NCI-H1417 (cell line): ENCODE results near the gene ADGRB3.
"Not testable (repeated sequence)": the region's sequence is repeated elsewhere in the genome, so short reads cannot be mapped to it uniquely, and the experiment has no call there.

Experiments used
- DNase-seq, 3 experiments: peaks; one replicate each; lab custom pipeline; 2025; lab: John Stamatoyannopoulos, UW

ADGRB3 gene

GRCh38 chr6:68649669-68650068 lies 14.6 kb downstream of the ADGRB3 start:
- DNase-seq, result peak in 1 of 3 experiments; percentile 7

- no peak for DNase-seq
Measured at GRCh38 chr6:68650142-68650541, 15.1 kb downstream of the ADGRB3 start.

GRCh38 chr6:68651011-68651985 lies 16.2 kb downstream of the ADGRB3 start:
- DNase-seq, result peak in 2 of 3 experiments; percentile 41 to 70

- peak in 1 of 3 experiments; percentile 25 for DNase-seq
Measured at GRCh38 chr6:68652117-68652536, 17.0 kb downstream of the ADGRB3 start.

- DNase-seq, result no peak
Measured at GRCh38 chr6:68653074-68653705, 18.1 kb downstream of the ADGRB3 start.

- DNase-seq, result no peak
Measured at GRCh38 chr6:68653706-68654089, 18.6 kb downstream of the ADGRB3 start.

GRCh38 chr6:68654134-68654533 lies 19.1 kb downstream of the ADGRB3 start:
- DNase-seq, result peak in 1 of 3 experiments; percentile 23

GRCh38 chr6:68655028-68655427 lies 19.9 kb downstream of the ADGRB3 start:
- no peak for DNase-seq

- no peak for DNase-seq
Measured at GRCh38 chr6:68657374-68658139, 22.5 kb downstream of the ADGRB3 start.

- no peak for DNase-seq
Measured at GRCh38 chr6:68658338-68658737, 23.3 kb downstream of the ADGRB3 start.

- no peak for DNase-seq
Measured at GRCh38 chr6:68673255-68673654, 38.2 kb downstream of the ADGRB3 start.

GRCh38 chr6:68675548-68675947 lies 40.5 kb downstream of the ADGRB3 start:
- DNase-seq, result no peak

- not testable (repeated sequence) for DNase-seq
Measured at GRCh38 chr6:68676094-68676493, 41.0 kb downstream of the ADGRB3 start.

GRCh38 chr6:68677058-68677457 lies 42.0 kb downstream of the ADGRB3 start:
- DNase-seq, result no peak

- no peak for DNase-seq
Measured at GRCh38 chr6:68679399-68679798, 44.3 kb downstream of the ADGRB3 start.

- DNase-seq, result no peak
Measured at GRCh38 chr6:68680264-68680663, 45.2 kb downstream of the ADGRB3 start.

GRCh38 chr6:68689910-68690309 lies 54.8 kb downstream of the ADGRB3 start:
- DNase-seq, result peak in 1 of 3 experiments; percentile 83

GRCh38 chr6:68691120-68691519 lies 56.0 kb downstream of the ADGRB3 start:
- DNase-seq, result no peak

GRCh38 chr6:68693271-68693670 lies 58.2 kb downstream of the ADGRB3 start:
- no peak for DNase-seq

GRCh38 chr6:68695403-68695802 lies 60.3 kb downstream of the ADGRB3 start:
- DNase-seq, result no peak

GRCh38 chr6:68695838-68696237 lies 60.8 kb downstream of the ADGRB3 start:
- no peak for DNase-seq

GRCh38 chr6:68697394-68697793 lies 62.3 kb downstream of the ADGRB3 start:
- DNase-seq, result no peak
